GM19035 (cell line): ENCODE data around the gene SMARCD3.

Experiments used
- ATAC-seq: cut with Tn5 transposase; IDR thresholded peaks from one replicate; pipeline ENCODE4 v1.9.1; 2021; ENCODE audit not compliant: unreplicated experiment

The SMARCD3 gene

GRCh38 chr7:151249034-151249731 is 689 bp upstream of the SMARCD3 start:
- no peak for ATAC-seq

GRCh38 chr7:151247611-151248345 is 716 bp downstream of the SMARCD3 start:
- ATAC-seq, result no peak

- no peak for ATAC-seq
Observed at GRCh38 chr7:151246851-151247580, 1.5 kb downstream of the SMARCD3 start.

- no peak for ATAC-seq
Observed at GRCh38 chr7:151246102-151246850, 2.2 kb downstream of the SMARCD3 start.

GRCh38 chr7:151245360-151246101 is 3.0 kb downstream of the SMARCD3 start:
- ATAC-seq, result no peak

GRCh38 chr7:151244841-151245346 is 3.6 kb downstream of the SMARCD3 start:
- ATAC-seq, result no peak

- no peak for ATAC-seq
Observed at GRCh38 chr7:151244196-151244840, 4.2 kb downstream of the SMARCD3 start.

- ATAC-seq, result no peak
Observed at GRCh38 chr7:151243408-151244195, 4.9 kb downstream of the SMARCD3 start.

- ATAC-seq, result no peak
Observed at GRCh38 chr7:151243045-151243349, 5.5 kb downstream of the SMARCD3 start.

- no peak for ATAC-seq
Observed at GRCh38 chr7:151242159-151243044, 6.1 kb downstream of the SMARCD3 start.

GRCh38 chr7:151241755-151242096 is 6.8 kb downstream of the SMARCD3 start:
- ATAC-seq, result no peak

GRCh38 chr7:151240942-151241754 is 7.3 kb downstream of the SMARCD3 start:
- ATAC-seq, result no peak

GRCh38 chr7:151240536-151240935 is 8.0 kb downstream of the SMARCD3 start:
- no peak for ATAC-seq

GRCh38 chr7:151239837-151240459 is 8.5 kb downstream of the SMARCD3 start:
- ATAC-seq, result no peak

GRCh38 chr7:151238924-151239836 is 9.3 kb downstream of the SMARCD3 start:
- ATAC-seq, result no peak
